Adrenal gland (tissue), 12 donors: Measurements from ENCODE around the gene EHMT1. TPM values are rescaled to one million over a fixed set of nuclear protein-coding genes. Genes with fewer than 3 reads are reported as not detected.

ENCODE experiments used
- DNase-seq, 7 donors: peaks; one replicate each; pipeline ENCODE4 v3.0.0-alpha.2; 2019 to 2020
- H3K27ac ChIP-seq, 5 donors: fragments of 200-600 bp; sonication (generic) in 4 of 5; 1 replicate in 3 of 5; 2 replicates in 2 of 5; pipeline versions ENCODE4 v1.5.1 to v1.8.0; 2016 to 2020; ENCODE audit warnings: mild to moderate bottlenecking in 1 of 5
- H3K27me3 ChIP-seq: fragments of 200-600 bp; 2 replicates; pipeline ENCODE4 v1.8.0; 2021
- H3K36me3 ChIP-seq, 2 donors: fragments of 200-600 bp; replicated peaks in 1 of 2; 1 replicate in 1 of 2; 2 replicates in 1 of 2; pipeline versions ENCODE4 v1.5.1 to v1.8.0; 2018 to 2022
- H3K4me1 ChIP-seq, 2 donors: fragments of 200-600 bp; replicated peaks in 1 of 2; 1 replicate in 1 of 2; 2 replicates in 1 of 2; pipeline versions ENCODE4 v1.5.1 to v1.8.0; 2018 to 2021
- H3K4me3 ChIP-seq, 4 donors: fragments of 200-600 bp; sonication (generic) in 3 of 4; one replicate each; pipeline ENCODE4 v1.5.1; 2016 to 2018
- H3K9me3 ChIP-seq, 3 donors: fragments of 200-600 bp; sonication (generic) in 1 of 3; replicated peaks in 1 of 3; 1 replicate in 2 of 3; 2 replicates in 1 of 3; pipeline versions ENCODE4 v1.5.1 to v1.8.0; 2016 to 2021
- CTCF ChIP-seq, 6 experiments: fragments of 450-650 bp in 4 of 6; fragments of 200-600 bp in 2 of 6; sonication (generic) in 1 of 6; IDR thresholded peaks; 1 replicate in 5 of 6; 2 replicates in 1 of 6; pipeline versions ENCODE4 v1.5.1 to v1.8.0; 2016 to 2021; ENCODE audit warnings: antibody characterized with exemption in 6 of 6, mild to moderate bottlenecking in 2 of 6, moderate library complexity in 1 of 6
- POLR2A ChIP-seq, 2 donors: fragments of 450-650 bp; IDR thresholded peaks; one replicate each; pipeline ENCODE4 v1.6.1; 2017; ENCODE audit warnings: antibody characterized with exemption in 2 of 2, mild to moderate bottlenecking in 2 of 2, moderate library complexity in 1 of 2
- whole genome bisulfite sequencing, 4 donors: extraction: QIAGEN DNeasy Blood & Tissue Kit in 2 of 4; methylation state at CpG; one replicate each; pipeline versions ENCODE4 v1.1.5 to v1.1.7; 2013 to 2017; 5-methylcytosine and 5-hydroxymethylcytosine counted together
- intact Hi-C, 2 donors: fragments of 100-400 bp; cut with DNase I; formaldehyde crosslinking; loops; one replicate each; pipeline versions ENCODE4 v1.14.1 to v1.15.0; 2022 to 2023
- polyA plus RNA-seq, 3 donors: library from polyadenylated mRNA; stranded (reverse); fragments of 200-250 nt in 2 of 3; fragments of 350-450 nt in 1 of 3; fragmentation: Illumina TruSeq in 1 of 3; extraction: RNeasy Lipid Tissue Mini Kit (QIAGEN cat#74804) in 1 of 3; gene quantifications; one replicate each; pipeline ENCODE4 v1.2.3, GENCODE V29; 2013 to 2014
- total RNA-seq, 9 donors: library from RNA; depleted of rRNA in 4 of 9; stranded (reverse); fragments of >200 nt in 4 of 9; fragments of 120-200 nt in 1 of 9; fragmentation: NEBNext Ultra II Directional in 1 of 9; extraction: Animal tissue kit (Norgen Biotek cat#: 25700) in 1 of 9; gene quantifications; one replicate each; pipeline versions ENCODE4 v1.1.0 to v1.2.4, GENCODE V29; 2013 to 2023
- donor health status: healthy with polysubstance abuse.
- donor health status: Bipolar disorder and iron deficiency.
- donor health status: DM: yes; HTN: yes; CAD: no.
- donor health status: DM: no; HTN: no; CAD: no.
- donor health status: DM: no; HTN: no; CAD: no.
- donor health status: DM: yes; HTN: yes; CAD: no.

EHMT1 gene
- total and polyA plus RNA-seq, 12 donors, result 42.0 to 171 (median 71.0) TPM

- Histone ChIP-seq H3K36me3 (no peaks in the 10 kb centered on the region), H3K27me3 (peaks cover 28% of the 10 kb centered on the region), H3K4me1 (peaks cover 5% of the 10 kb centered on the region in 2 donors), H3K4me3 (peak overlapping the region in 2 of 4 donors; percentile 17 to 44), H3K9me3 (no peaks in the 10 kb centered on the region), H3K27ac (no peak overlapping the region)
- peak in 3 of 7 donors; percentile 28 to 42 (median 38) for DNase-seq
- intact Hi-C loops, result no loop called here
- WGBS, 4 donors, result 0 to 2% (median 0%) methylated on average over 8 to 99 of the region's 101 CpGs; no CpG with 5 or more reads in 1 of the 4 donors
- TF ChIP-seq POLR2A (IDR thresholded peaks at IDR 0.05), result no peak
- TF ChIP-seq CTCF (IDR thresholded peaks at IDR 0.05), result no peak
Measured at GRCh38 chr9:137878146-137878941, 259.5 kb downstream of the EHMT1 start.

DNA sequence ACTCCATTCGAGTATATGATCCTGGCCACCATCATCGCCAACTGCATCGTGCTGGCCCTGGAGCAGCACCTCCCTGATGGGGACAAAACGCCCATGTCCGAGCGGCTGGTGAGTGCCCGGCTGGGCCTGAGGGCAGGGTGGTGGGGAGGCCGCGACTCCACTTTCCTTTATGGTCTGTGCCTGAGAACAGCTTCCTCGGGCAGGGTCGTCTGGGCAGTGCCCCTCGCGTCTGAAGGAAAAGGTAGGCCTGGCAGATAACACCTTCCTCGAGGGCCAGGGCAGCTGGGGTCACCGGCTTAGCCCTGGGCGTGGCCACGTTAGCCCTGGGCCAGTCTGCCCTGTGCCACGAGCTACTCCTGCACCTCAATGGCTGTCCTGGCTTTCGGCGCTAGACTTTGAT, 260.2 kb downstream of the EHMT1 start:
- Histone ChIP-seq H3K4me1 (peaks cover 5% of the 10 kb centered on the region in 2 donors), H3K27me3 (peaks cover 28% of the 10 kb centered on the region), H3K27ac (no peak overlapping the region), H3K36me3 (no peaks in the 10 kb centered on the region), H3K9me3 (no peaks in the 10 kb centered on the region), H3K4me3 (no peak overlapping the region)
- WGBS, 4 donors, result 63 to 77% (median 70%) methylated on average over 10 to 20 of the region's 20 CpGs
- no peak for DNase-seq
- TF ChIP-seq POLR2A (IDR thresholded peaks at IDR 0.05), result no peak
- intact Hi-C loops, result no loop called here

DNA sequence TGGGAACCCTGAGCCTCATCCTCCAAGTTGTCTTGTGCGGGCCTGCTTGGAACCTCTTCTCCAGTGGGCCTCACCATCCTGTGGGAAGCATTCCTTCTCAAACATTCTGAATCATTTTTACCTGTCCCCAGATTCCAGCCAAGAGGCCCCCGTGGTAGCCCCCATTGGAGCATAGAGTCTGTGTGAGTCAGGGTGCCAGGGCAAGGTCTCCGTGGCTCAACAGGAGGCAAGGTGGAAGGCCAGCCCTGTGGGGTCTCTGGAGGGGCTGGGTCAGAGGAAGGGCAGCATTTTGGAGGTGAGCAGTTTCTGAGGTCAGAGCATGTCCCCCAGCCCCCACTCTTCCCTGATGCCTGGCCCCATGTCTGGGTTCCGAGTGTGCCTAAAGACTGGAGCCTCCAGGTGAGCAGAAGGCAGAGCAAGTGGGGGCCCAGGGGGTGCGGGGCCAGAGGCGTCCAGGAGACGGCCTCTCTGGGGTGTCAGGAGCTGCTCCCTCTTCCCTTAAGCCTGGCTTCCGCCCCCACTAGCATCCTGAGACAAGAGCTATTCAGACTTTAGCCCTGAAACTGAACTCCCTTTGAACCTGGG, 260.9 kb downstream of the EHMT1 start:
- no peak for TF ChIP-seq POLR2A (IDR thresholded peaks at IDR 0.05)
- TF ChIP-seq CTCF (IDR thresholded peaks at IDR 0.05), result no peak
- Histone ChIP-seq H3K9me3 (no peaks in the 10 kb centered on the region), H3K27ac (no peak overlapping the region), H3K36me3 (no peaks in the 10 kb centered on the region), H3K27me3 (peaks cover 28% of the 10 kb centered on the region), H3K4me3 (no peak overlapping the region), H3K4me1 (peaks cover 5% of the 10 kb centered on the region in 2 donors)
- 60 to 81% (median 76%) methylated on average over 1 to 8 of the region's 8 CpGs for WGBS, 4 donors
- intact Hi-C loops, result no loop called here
- no peak for DNase-seq

- Histone ChIP-seq H3K36me3 (no peaks in the 10 kb centered on the region), H3K27ac (no peak overlapping the region), H3K9me3 (no peaks in the 10 kb centered on the region), H3K4me3 (no peak overlapping the region), H3K27me3 (peaks cover 28% of the 10 kb centered on the region), H3K4me1 (peaks cover 5% of the 10 kb centered on the region in 2 donors)
- WGBS, 4 donors, result 66 to 78% (median 76%) methylated on average over 9 to 16 of the region's 16 CpGs
- intact Hi-C loops, result no loop called here
- no peak for TF ChIP-seq CTCF (IDR thresholded peaks at IDR 0.05)
- TF ChIP-seq POLR2A (IDR thresholded peaks at IDR 0.05), result no peak
- no peak for DNase-seq
Measured at GRCh38 chr9:137880160-137880975, 261.6 kb downstream of the EHMT1 start.
